H1 (cell line): ENCODE results near the gene THADA. TPM values are rescaled to one million over a fixed set of nuclear protein-coding genes. Genes with fewer than 3 reads are reported as not detected.

Experiments used
- CBX8 ChIP-seq: fragments of 300-800, 300-1000 bp; sonication (generic); IDR thresholded peaks from 2 replicates; pipeline ENCODE4 v1.7.1; 2016; ENCODE audit warnings: low read depth, low read length, borderline replicate concordance
- CREB1 ChIP-seq: IDR thresholded peaks from 2 replicates; pipeline ENCODE4 v1.6.1; 2012; ENCODE audit warnings: inconsistent platforms
- KDM1A ChIP-seq: fragments of 200-600, 300-600 bp; sonication (generic); IDR thresholded peaks from 2 replicates; pipeline ENCODE4 v1.7.1; 2016; ENCODE audit warnings: mild to moderate bottlenecking, low read length, borderline replicate concordance
- KDM4A ChIP-seq: IDR thresholded peaks from one replicate; pipeline ENCODE4 v1.7.1; 2012; ENCODE audit warnings: low read depth, mild to moderate bottlenecking, moderate library complexity, low read length, inconsistent platforms; ENCODE audit not compliant: severe bottlenecking
- POU5F1 ChIP-seq: IDR thresholded peaks from 2 replicates; pipeline ENCODE4 v1.6.1; 2011; ENCODE audit warnings: low read depth, mild to moderate bottlenecking, low read length, moderate library complexity
- SIN3A ChIP-seq, 2 experiments: IDR thresholded peaks in 1 of 2; conservative IDR thresholded peaks in 1 of 2; 2 replicates each; pipeline ENCODE4 v1.6.1; 2011 to 2012; ENCODE audit warnings: low read length in 2 of 2, improper control_type of control experiment in 1 of 2, low read depth in 1 of 2, mild to moderate bottlenecking in 1 of 2
- SRF ChIP-seq: IDR thresholded peaks from 2 replicates; pipeline ENCODE4 v1.6.1; 2011; ENCODE audit warnings: mild to moderate bottlenecking, low read depth, low read length, moderate library complexity
- TAF1 ChIP-seq: IDR thresholded peaks from 2 replicates; pipeline ENCODE4 v1.6.1; 2011; ENCODE audit warnings: mild to moderate bottlenecking, low read depth, low read length
- TCF12 ChIP-seq: IDR thresholded peaks from 2 replicates; pipeline ENCODE4 v1.6.1; 2011; ENCODE audit warnings: low read depth, mild to moderate bottlenecking, low read length
- polyA plus RNA-seq, 7 experiments: library from polyadenylated mRNA; depleted of rRNA in 3 of 7; stranded (reverse) in 5 of 7; unstranded in 2 of 7; fragments of >200 nt in 5 of 7; fragments of 200-250 nt in 2 of 7; gene quantifications; 1 replicate in 5 of 7; 2 replicates in 1 of 7; 4 replicates in 1 of 7; pipeline versions ENCODE4 v1.2.1 to v1.2.3, GENCODE V29; 2011 to 2013; ENCODE audit warnings: missing spikeins in 2 of 7, mixed read lengths in 2 of 7
- total RNA-seq: library from RNA; stranded (reverse); fragmentation: NEBNext Ultra II Directional; extraction: Animal tissue kit (Norgen Biotek cat#: 25700); gene quantifications from 2 replicates; pipeline ENCODE4 v1.2.1, GENCODE V29; 2021
- TF ChIP-seq, protein P1 (sequence below): fragments of 300-600 bp; sonication (generic); IDR thresholded peaks from 2 replicates; pipeline ENCODE4 v1.7.1; 2012; ENCODE audit warnings: low read length, moderate library complexity, mild to moderate bottlenecking, inconsistent platforms; ENCODE audit not compliant: insufficient replicate concordance

THADA gene
- total and polyA plus RNA-seq, 2 of the 8 experiments (the other 6 are each of a cell fraction or from before 2014, with no cell fraction given), result 22.4 to 26.8 TPM

DNA sequence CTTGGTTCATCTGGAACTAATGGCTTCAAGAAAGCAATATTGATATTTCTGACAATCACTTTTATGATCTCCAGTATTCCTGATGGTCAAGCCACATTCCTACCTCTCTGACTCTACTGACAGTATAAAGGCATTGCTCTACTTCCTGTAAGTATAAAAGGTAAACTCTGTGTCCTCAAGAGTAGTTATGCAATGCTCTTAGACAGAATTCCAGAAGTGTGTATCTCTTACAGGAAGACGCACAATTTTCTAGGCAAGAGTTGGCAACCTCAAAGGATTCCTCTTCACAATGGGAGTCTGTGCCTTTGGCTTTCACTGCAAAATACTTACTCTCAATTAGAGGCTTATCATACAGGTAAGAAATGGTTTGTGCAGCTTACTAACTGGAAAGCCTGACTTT lies 100.1 kb downstream of the THADA start (continued):
- TF ChIP-seq, protein P1, sequence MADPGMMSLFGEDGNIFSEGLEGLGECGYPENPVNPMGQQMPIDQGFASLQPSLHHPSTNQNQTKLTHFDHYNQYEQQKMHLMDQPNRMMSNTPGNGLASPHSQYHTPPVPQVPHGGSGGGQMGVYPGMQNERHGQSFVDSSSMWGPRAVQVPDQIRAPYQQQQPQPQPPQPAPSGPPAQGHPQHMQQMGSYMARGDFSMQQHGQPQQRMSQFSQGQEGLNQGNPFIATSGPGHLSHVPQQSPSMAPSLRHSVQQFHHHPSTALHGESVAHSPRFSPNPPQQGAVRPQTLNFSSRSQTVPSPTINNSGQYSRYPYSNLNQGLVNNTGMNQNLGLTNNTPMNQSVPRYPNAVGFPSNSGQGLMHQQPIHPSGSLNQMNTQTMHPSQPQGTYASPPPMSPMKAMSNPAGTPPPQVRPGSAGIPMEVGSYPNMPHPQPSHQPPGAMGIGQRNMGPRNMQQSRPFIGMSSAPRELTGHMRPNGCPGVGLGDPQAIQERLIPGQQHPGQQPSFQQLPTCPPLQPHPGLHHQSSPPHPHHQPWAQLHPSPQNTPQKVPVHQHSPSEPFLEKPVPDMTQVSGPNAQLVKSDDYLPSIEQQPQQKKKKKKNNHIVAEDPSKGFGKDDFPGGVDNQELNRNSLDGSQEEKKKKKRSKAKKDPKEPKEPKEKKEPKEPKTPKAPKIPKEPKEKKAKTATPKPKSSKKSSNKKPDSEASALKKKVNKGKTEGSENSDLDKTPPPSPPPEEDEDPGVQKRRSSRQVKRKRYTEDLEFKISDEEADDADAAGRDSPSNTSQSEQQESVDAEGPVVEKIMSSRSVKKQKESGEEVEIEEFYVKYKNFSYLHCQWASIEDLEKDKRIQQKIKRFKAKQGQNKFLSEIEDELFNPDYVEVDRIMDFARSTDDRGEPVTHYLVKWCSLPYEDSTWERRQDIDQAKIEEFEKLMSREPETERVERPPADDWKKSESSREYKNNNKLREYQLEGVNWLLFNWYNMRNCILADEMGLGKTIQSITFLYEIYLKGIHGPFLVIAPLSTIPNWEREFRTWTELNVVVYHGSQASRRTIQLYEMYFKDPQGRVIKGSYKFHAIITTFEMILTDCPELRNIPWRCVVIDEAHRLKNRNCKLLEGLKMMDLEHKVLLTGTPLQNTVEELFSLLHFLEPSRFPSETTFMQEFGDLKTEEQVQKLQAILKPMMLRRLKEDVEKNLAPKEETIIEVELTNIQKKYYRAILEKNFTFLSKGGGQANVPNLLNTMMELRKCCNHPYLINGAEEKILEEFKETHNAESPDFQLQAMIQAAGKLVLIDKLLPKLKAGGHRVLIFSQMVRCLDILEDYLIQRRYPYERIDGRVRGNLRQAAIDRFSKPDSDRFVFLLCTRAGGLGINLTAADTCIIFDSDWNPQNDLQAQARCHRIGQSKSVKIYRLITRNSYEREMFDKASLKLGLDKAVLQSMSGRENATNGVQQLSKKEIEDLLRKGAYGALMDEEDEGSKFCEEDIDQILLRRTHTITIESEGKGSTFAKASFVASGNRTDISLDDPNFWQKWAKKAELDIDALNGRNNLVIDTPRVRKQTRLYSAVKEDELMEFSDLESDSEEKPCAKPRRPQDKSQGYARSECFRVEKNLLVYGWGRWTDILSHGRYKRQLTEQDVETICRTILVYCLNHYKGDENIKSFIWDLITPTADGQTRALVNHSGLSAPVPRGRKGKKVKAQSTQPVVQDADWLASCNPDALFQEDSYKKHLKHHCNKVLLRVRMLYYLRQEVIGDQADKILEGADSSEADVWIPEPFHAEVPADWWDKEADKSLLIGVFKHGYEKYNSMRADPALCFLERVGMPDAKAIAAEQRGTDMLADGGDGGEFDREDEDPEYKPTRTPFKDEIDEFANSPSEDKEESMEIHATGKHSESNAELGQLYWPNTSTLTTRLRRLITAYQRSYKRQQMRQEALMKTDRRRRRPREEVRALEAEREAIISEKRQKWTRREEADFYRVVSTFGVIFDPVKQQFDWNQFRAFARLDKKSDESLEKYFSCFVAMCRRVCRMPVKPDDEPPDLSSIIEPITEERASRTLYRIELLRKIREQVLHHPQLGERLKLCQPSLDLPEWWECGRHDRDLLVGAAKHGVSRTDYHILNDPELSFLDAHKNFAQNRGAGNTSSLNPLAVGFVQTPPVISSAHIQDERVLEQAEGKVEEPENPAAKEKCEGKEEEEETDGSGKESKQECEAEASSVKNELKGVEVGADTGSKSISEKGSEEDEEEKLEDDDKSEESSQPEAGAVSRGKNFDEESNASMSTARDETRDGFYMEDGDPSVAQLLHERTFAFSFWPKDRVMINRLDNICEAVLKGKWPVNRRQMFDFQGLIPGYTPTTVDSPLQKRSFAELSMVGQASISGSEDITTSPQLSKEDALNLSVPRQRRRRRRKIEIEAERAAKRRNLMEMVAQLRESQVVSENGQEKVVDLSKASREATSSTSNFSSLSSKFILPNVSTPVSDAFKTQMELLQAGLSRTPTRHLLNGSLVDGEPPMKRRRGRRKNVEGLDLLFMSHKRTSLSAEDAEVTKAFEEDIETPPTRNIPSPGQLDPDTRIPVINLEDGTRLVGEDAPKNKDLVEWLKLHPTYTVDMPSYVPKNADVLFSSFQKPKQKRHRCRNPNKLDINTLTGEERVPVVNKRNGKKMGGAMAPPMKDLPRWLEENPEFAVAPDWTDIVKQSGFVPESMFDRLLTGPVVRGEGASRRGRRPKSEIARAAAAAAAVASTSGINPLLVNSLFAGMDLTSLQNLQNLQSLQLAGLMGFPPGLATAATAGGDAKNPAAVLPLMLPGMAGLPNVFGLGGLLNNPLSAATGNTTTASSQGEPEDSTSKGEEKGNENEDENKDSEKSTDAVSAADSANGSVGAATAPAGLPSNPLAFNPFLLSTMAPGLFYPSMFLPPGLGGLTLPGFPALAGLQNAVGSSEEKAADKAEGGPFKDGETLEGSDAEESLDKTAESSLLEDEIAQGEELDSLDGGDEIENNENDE, result no peak
- no peak for TF ChIP-seq TCF12
- TF ChIP-seq TAF1, result no peak
- TF ChIP-seq CBX8, result no peak
- no peak for TF ChIP-seq SRF
- TF ChIP-seq KDM4A, result no peak
- TF ChIP-seq SIN3A (conservative IDR thresholded peaks at IDR 0.05 in 1 of 2, IDR thresholded peaks at IDR 0.05 in 1 of 2; ENCODE audit: low read depth in 1 of 2, low read length in 2 of 2), result no peak
- no peak for TF ChIP-seq KDM1A
- no peak for TF ChIP-seq CREB1
- TF ChIP-seq POU5F1, result no peak
